Gastrocnemius medialis (tissue), 4 donors: ENCODE data around the gene SLC25A1.

Experiments
- POLR2A ChIP-seq, 2 donors: fragments of 450-650 bp; IDR thresholded peaks; one replicate each; pipeline ENCODE4 v1.6.1; 2017; ENCODE audit warnings: antibody characterized with exemption in 2 of 2, mild to moderate bottlenecking in 2 of 2, moderate library complexity in 2 of 2
- TF ChIP-seq, protein P1 (sequence below), 5 experiments: fragments of 450-650 bp in 3 of 5; fragments of 200-600 bp in 2 of 5; sonication (generic) in 2 of 5; IDR thresholded peaks in 4 of 5; conservative IDR thresholded peaks in 1 of 5; 1 replicate in 4 of 5; 2 replicates in 1 of 5; pipeline ENCODE4 v1.5.1; 2016 to 2019; ENCODE audit warnings: antibody characterized with exemption in 5 of 5, mild to moderate bottlenecking in 3 of 5, moderate library complexity in 3 of 5

DNA sequence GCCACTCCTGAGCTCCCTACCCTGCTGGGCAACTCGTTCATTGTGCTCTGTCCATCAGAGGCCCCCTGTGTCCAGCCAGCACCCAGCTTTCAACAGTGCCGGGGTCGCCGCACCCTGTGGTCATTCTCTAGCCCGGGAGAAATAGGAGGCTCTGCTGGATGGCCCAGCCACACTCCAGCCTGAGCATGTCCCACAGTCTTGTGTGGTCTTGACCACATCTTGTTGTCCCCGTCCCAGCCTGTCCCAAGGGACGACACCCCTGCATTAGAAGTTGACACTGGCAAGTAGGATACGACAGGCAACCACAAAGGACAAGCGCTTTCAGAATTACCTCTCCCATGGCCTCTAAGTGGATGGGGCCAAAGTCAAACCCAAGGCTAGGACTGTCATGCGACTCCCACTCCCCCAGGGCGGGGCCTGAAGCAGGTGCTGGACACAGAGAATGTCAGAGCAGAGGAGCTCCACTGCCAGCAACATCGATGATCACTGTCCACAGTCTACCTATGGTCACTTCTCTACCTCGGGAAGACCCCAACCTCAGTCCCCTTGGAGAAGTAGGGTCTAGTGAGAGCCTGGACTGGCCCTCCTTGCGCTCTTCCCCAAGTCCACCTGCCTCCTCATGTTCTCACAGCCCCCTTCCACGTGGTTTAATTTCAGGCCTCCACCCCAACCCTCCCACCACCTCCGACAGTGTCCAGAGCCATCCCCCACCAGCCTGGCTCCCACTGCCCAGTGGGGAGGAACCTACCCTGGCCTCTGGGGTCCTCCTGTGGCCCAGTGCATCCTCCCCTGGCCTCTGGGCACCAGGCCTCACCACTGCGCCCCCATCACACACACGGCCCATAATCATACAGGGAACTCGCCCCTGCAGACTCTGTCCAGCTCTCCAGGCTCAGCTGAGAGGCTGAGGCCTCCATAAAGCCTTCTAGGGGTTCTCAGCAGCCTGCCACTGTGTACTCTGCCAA, 51.9 kb downstream of the SLC25A1 start:
- TF ChIP-seq, protein P1, sequence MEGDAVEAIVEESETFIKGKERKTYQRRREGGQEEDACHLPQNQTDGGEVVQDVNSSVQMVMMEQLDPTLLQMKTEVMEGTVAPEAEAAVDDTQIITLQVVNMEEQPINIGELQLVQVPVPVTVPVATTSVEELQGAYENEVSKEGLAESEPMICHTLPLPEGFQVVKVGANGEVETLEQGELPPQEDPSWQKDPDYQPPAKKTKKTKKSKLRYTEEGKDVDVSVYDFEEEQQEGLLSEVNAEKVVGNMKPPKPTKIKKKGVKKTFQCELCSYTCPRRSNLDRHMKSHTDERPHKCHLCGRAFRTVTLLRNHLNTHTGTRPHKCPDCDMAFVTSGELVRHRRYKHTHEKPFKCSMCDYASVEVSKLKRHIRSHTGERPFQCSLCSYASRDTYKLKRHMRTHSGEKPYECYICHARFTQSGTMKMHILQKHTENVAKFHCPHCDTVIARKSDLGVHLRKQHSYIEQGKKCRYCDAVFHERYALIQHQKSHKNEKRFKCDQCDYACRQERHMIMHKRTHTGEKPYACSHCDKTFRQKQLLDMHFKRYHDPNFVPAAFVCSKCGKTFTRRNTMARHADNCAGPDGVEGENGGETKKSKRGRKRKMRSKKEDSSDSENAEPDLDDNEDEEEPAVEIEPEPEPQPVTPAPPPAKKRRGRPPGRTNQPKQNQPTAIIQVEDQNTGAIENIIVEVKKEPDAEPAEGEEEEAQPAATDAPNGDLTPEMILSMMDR (IDR thresholded peaks at IDR 0.05 in 4 of 5, conservative IDR thresholded peaks at IDR 0.05 in 1 of 5) = no peak
- TF ChIP-seq POLR2A (IDR thresholded peaks at IDR 0.05) = no peak
